Caco-2 (cell line): ENCODE measurements around the gene MAPK8IP2. TPM values are rescaled to one million over a fixed set of nuclear protein-coding genes. Genes with fewer than 3 reads are reported as not detected.

Experiments
- BruUV-seq: library from RNA; stranded (reverse); fragments of 400-500 nt; replicated peaks from 2 replicates; lab custom pipeline; 2021; lab: Mats Ljungman, UMichigan
- CTCF ChIA-PET: fragments of 300-600 bp; sonication (Branson Sonifier 250); formaldehyde crosslinking; loops from one replicate; lab custom pipeline; 2022; ENCODE audit warnings: antibody characterized with exemption; lab: Charles Lee
- POLR2A ChIA-PET: fragments of 300-600 bp; sonication (Branson Sonifier 250); formaldehyde crosslinking; loops from one replicate; lab custom pipeline; 2022; ENCODE audit warnings: antibody characterized with exemption; lab: Charles Lee
- DNase-seq, 2 experiments: peaks; one replicate each; pipeline versions ENCODE4 v3.0.0 to v3.0.0-alpha.2; 2020 to 2022
- H3K27me3 ChIP-seq: replicated peaks from 2 replicates; pipeline ENCODE4 v1.6.0; 2011; ENCODE audit warnings: low read length; ENCODE audit not compliant: control insufficient read depth, insufficient read depth
- H3K36me3 ChIP-seq: 2 replicates; pipeline ENCODE4 v1.5.1; 2011; ENCODE audit warnings: low read length; ENCODE audit not compliant: control insufficient read depth, insufficient read depth
- H3K4me1 ChIP-seq: fragments of 250-450 bp; sonication (Bioruptor Pico); 2 replicates; pipeline ENCODE4 v1.5.1; 2020; ENCODE audit warnings: mild to moderate bottlenecking
- H3K4me3 ChIP-seq: 2 replicates; pipeline ENCODE4 v1.5.1; 2011; ENCODE audit warnings: low read depth, mild to moderate bottlenecking, control low read depth, low read length
- H3K9me3 ChIP-seq: fragments of 250-450 bp; sonication (Bioruptor Pico); 2 replicates; pipeline ENCODE4 v1.5.1; 2020; ENCODE audit warnings: mild to moderate bottlenecking, moderate library complexity
- H3K27ac Mint-ChIP-seq: one replicate; pipeline ENCODE4 v1.8.0; 2022; ENCODE audit warnings: mixed read lengths; ENCODE audit not compliant: unreplicated experiment
- H3K27me3 Mint-ChIP-seq: one replicate; pipeline ENCODE4 v1.8.0; 2022; ENCODE audit warnings: mixed read lengths; ENCODE audit not compliant: insufficient read depth, unreplicated experiment
- H3K36me3 Mint-ChIP-seq: one replicate; pipeline ENCODE4 v1.8.0; 2022; ENCODE audit warnings: mild to moderate bottlenecking, mixed read lengths; ENCODE audit not compliant: insufficient read depth, unreplicated experiment
- H3K4me1 Mint-ChIP-seq: one replicate; pipeline ENCODE4 v1.8.0; 2022; ENCODE audit warnings: low read depth, mixed read lengths; ENCODE audit not compliant: unreplicated experiment
- H3K4me3 Mint-ChIP-seq: one replicate; pipeline ENCODE4 v1.8.0; 2022; ENCODE audit warnings: mild to moderate bottlenecking, moderate library complexity, mixed read lengths; ENCODE audit not compliant: unreplicated experiment
- H3K9me3 Mint-ChIP-seq: one replicate; pipeline ENCODE4 v1.8.0; 2022; ENCODE audit warnings: mixed read lengths; ENCODE audit not compliant: unreplicated experiment
- intact Hi-C: fragments of 100-400 bp; cut with micrococcal nuclease; formaldehyde crosslinking; loops from one replicate; pipeline ENCODE4 v1.10.0; 2022; ENCODE audit not compliant: unreplicated experiment
- total RNA-seq: library from RNA; stranded (reverse); gene quantifications from 2 replicates; pipeline ENCODE4 v1.2.3, GENCODE V29; 2022
- TF ChIP-seq, protein P1 (sequence below), 2 experiments: fragments of 200-600 bp in 1 of 2; IDR thresholded peaks; 1 replicate in 1 of 2; 2 replicates in 1 of 2; pipeline versions ENCODE4 v1.5.1 to v1.8.0; 2011 to 2022; ENCODE audit warnings: antibody characterized with exemption in 1 of 2, control low read depth in 1 of 2, inconsistent platforms in 1 of 2, low read depth in 1 of 2, low read length in 1 of 2, mild to moderate bottlenecking in 1 of 2, moderate library complexity in 1 of 2; ENCODE audit not compliant: insufficient read depth in 1 of 2, severe bottlenecking in 1 of 2, unreplicated experiment in 1 of 2

The MAPK8IP2 gene
- total RNA-seq, 1 experiment from 2014 or later = 3.9 TPM

DNA sequence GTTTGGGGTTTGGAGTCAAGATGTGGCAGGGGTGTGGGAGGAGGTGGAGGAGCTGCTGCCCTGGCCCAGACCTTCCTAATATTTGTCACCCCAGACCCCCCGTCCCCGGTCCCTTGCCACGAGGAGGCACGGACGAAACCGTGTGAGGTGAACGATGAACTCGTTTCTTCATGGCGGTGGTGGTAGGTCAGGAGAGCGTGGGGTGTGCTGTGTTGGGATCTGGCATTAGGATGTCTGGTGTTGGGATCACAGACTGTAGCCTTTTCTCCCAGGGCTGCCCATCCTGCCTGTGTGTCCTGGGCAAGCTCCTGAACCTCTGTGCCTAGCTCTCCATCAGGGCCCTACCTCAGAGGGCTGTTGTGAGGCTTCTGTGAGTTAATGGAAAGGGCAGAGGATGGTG, 8.4 kb downstream of the MAPK8IP2 start:
- Mint-ChIP-seq H3K4me3 (no peak overlapping the region), H3K27me3 (peaks cover 3% of the 10 kb centered on the region), H3K4me1 (no peaks in the 10 kb centered on the region), H3K36me3 (no peaks in the 10 kb centered on the region), H3K27ac (no peak overlapping the region), H3K9me3 (no peaks in the 10 kb centered on the region)
- TF ChIP-seq, protein P1, sequence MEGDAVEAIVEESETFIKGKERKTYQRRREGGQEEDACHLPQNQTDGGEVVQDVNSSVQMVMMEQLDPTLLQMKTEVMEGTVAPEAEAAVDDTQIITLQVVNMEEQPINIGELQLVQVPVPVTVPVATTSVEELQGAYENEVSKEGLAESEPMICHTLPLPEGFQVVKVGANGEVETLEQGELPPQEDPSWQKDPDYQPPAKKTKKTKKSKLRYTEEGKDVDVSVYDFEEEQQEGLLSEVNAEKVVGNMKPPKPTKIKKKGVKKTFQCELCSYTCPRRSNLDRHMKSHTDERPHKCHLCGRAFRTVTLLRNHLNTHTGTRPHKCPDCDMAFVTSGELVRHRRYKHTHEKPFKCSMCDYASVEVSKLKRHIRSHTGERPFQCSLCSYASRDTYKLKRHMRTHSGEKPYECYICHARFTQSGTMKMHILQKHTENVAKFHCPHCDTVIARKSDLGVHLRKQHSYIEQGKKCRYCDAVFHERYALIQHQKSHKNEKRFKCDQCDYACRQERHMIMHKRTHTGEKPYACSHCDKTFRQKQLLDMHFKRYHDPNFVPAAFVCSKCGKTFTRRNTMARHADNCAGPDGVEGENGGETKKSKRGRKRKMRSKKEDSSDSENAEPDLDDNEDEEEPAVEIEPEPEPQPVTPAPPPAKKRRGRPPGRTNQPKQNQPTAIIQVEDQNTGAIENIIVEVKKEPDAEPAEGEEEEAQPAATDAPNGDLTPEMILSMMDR (IDR thresholded peaks at IDR 0.05; ENCODE audit: insufficient read depth in 1 of 2, low read depth in 1 of 2, low read length in 1 of 2, severe bottlenecking in 1 of 2, unreplicated experiment in 1 of 2) = no peak
- H3K4me3 ChIP-seq = no peak overlapping the region
- no TSS peak for BruUV-seq
- intact Hi-C loops = no loop called here
- CTCF ChIA-PET = no interaction called here
- H3K36me3 ChIP-seq = no peaks in the 10 kb centered on the region
- H3K27me3 ChIP-seq = no peaks in the 10 kb centered on the region
- no peaks in the 10 kb centered on the region for H3K9me3 ChIP-seq
- DNase-seq = no peak
- no peaks in the 10 kb centered on the region for H3K4me1 ChIP-seq
- POLR2A ChIA-PET = no interaction called here

DNA sequence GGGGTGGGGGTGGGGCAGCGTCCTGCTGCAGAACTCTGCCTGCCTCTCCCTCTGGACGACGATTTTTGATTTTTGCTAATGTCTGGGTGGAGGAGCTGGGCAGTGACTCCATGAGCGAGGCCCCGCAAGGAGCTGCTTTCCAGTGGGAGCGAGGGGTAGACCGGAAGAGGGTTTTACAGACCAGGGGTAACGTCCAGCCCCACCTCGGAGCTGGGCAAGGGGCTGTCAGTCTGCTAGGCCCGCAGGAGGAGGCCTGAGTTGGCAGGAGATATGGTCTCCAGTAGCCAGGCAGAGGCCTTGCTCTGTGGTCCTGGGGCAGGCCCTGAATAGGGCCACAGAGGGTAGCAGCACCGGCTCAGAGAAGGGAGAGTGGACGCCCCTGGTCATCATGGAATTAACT, 9.0 kb downstream of the MAPK8IP2 start:
- H3K9me3 Mint-ChIP-seq = no peaks in the 10 kb centered on the region
- no peak overlapping the region for H3K4me3 Mint-ChIP-seq
- POLR2A ChIA-PET = no interaction called here
- no peak overlapping the region for H3K27ac Mint-ChIP-seq
- no peaks in the 10 kb centered on the region for H3K4me1 Mint-ChIP-seq
- no TSS peak for BruUV-seq
- H3K27me3 Mint-ChIP-seq = peaks cover 3% of the 10 kb centered on the region
- H3K4me3 ChIP-seq = no peak overlapping the region
- intact Hi-C loops = no loop called here
- H3K27me3 ChIP-seq = no peaks in the 10 kb centered on the region
- H3K9me3 ChIP-seq = no peaks in the 10 kb centered on the region
- DNase-seq = no peak
- TF ChIP-seq, protein P1 (IDR thresholded peaks at IDR 0.05; ENCODE audit: insufficient read depth in 1 of 2, low read depth in 1 of 2, low read length in 1 of 2, severe bottlenecking in 1 of 2, unreplicated experiment in 1 of 2) = no peak
- CTCF ChIA-PET = interaction anchor here (0.5 kb wide), 1 partner anchor 84 kb away, joined by 4 read pairs; the partner anchor contains the start of gene SCO2
- no peaks in the 10 kb centered on the region for H3K36me3 Mint-ChIP-seq
- no peaks in the 10 kb centered on the region for H3K4me1 ChIP-seq
- no peaks in the 10 kb centered on the region for H3K36me3 ChIP-seq

DNA sequence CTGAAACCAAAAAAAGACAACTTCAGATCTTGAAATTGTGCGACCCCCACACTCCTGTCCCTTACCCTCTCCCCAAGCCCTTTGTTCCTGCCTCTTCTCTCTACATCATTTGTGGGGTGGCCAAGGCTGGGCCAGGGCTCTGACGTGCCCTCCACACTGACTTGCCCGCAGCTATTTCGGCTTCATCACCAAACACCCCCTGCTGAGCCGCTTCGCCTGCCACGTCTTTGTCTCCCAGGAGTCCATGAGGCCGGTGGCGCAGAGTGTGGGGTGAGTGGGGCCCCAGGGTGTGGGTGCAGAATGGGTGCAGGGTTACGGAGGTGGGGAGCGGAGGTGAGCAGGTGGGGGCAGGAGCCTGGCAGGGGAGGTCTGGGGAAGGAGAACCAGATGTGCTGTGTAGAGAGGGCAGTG, 9.5 kb downstream of the MAPK8IP2 start:
- no peak for DNase-seq
- Histone ChIP-seq H3K27me3 (no peaks in the 10 kb centered on the region), H3K4me3 (no peak overlapping the region), H3K4me1 (no peaks in the 10 kb centered on the region), H3K9me3 (no peaks in the 10 kb centered on the region), H3K36me3 (no peaks in the 10 kb centered on the region)
- Mint-ChIP-seq H3K4me3 (no peak overlapping the region), H3K36me3 (no peaks in the 10 kb centered on the region), H3K4me1 (no peaks in the 10 kb centered on the region), H3K9me3 (no peaks in the 10 kb centered on the region), H3K27me3 (peaks cover 3% of the 10 kb centered on the region), H3K27ac (no peak overlapping the region)
- TF ChIP-seq, protein P1 (IDR thresholded peaks at IDR 0.05; ENCODE audit: insufficient read depth in 1 of 2, low read depth in 1 of 2, low read length in 1 of 2, severe bottlenecking in 1 of 2, unreplicated experiment in 1 of 2) = no peak
- ChIA-PET POLR2A (no interaction called here), CTCF (interaction anchor here (0.5 kb wide), 1 partner anchor 85 kb away, joined by 4 read pairs; the partner anchor contains the start of gene SCO2)
- intact Hi-C loops = no loop called here
- no TSS peak for BruUV-seq
